HepG2 (cell line): Measurements from ENCODE around the gene NEURL2. TPM values are rescaled to one million over a fixed set of nuclear protein-coding genes. Genes with fewer than 3 reads are reported as not detected.
A peak's percentile ranks its signal among the peaks of the same experiment; 100 is the strongest.

Source experiments
- ARNT ChIP-seq: fragments of 450-650 bp; IDR thresholded peaks from 2 replicates; pipeline ENCODE4 v1.6.1; 2017
- FIP1L1 ChIP-seq: fragments of 200-400 bp; formaldehyde crosslinking; IDR thresholded peaks from 2 replicates; pipeline ENCODE4 v1.6.1; 2018; ENCODE audit warnings: low read depth, mild to moderate bottlenecking, low read length, moderate library complexity, borderline replicate concordance; ENCODE audit not compliant: insufficient read depth
- FOXM1 ChIP-seq: sonication (generic); formaldehyde crosslinking; IDR thresholded peaks from 2 replicates; pipeline ENCODE4 v1.5.0; 2020; ENCODE audit warnings: missing genetic modification reagents
- HOXA3 ChIP-seq: sonication (generic); formaldehyde crosslinking; IDR thresholded peaks from 2 replicates; pipeline ENCODE4 v1.5.0; 2020; ENCODE audit warnings: missing genetic modification reagents
- JDP2 ChIP-seq: sonication (generic); formaldehyde crosslinking; IDR thresholded peaks from 2 replicates; pipeline ENCODE4 v1.8.1; 2022; ENCODE audit warnings: missing genetic modification reagents, borderline replicate concordance
- MXD4 ChIP-seq: IDR thresholded peaks from 2 replicates; pipeline ENCODE4 v1.6.1; 2016; ENCODE audit warnings: mild to moderate bottlenecking, missing biosample characterization, missing genetic modification reagents
- MXI1 ChIP-seq: IDR thresholded peaks from 3 replicates; pipeline ENCODE4 v1.6.1; 2012; ENCODE audit warnings: low read depth, low read length, inconsistent platforms, borderline replicate concordance
- NFYB ChIP-seq: sonication (generic); formaldehyde crosslinking; IDR thresholded peaks from 2 replicates; pipeline ENCODE4 v1.4.0; 2020; ENCODE audit warnings: missing genetic modification reagents
- NR1H2 ChIP-seq: sonication (generic); formaldehyde crosslinking; IDR thresholded peaks from 2 replicates; pipeline ENCODE4 v1.8.1; 2022; ENCODE audit warnings: low read depth, missing genetic modification reagents, borderline replicate concordance
- RXRB ChIP-seq: IDR thresholded peaks from 2 replicates; pipeline ENCODE4 v1.6.1; 2016; ENCODE audit warnings: borderline replicate concordance, missing genetic modification reagents, missing compliant biosample characterization
- SRF ChIP-seq: IDR thresholded peaks from 2 replicates; pipeline ENCODE4 v1.6.1; 2011; ENCODE audit warnings: mild to moderate bottlenecking, low read depth, low read length, moderate library complexity
- STAG1 ChIP-seq: sonication (generic); formaldehyde crosslinking; IDR thresholded peaks from 2 replicates; pipeline ENCODE4 v1.4.0; 2020; ENCODE audit warnings: missing genetic modification reagents
- ZBTB20 ChIP-seq: sonication (generic); formaldehyde crosslinking; IDR thresholded peaks from 2 replicates; pipeline ENCODE4 v1.8.1; 2023; ENCODE audit warnings: missing genetic modification reagents, low read depth, mild to moderate bottlenecking, borderline replicate concordance
- ZFYVE20 ChIP-seq: sonication (generic); formaldehyde crosslinking; IDR thresholded peaks from 2 replicates; pipeline ENCODE4 v1.8.0; 2023; ENCODE audit warnings: low read depth, mild to moderate bottlenecking, moderate library complexity, missing genetic modification reagents, borderline replicate concordance
- ZKSCAN8 ChIP-seq: IDR thresholded peaks from 2 replicates; pipeline ENCODE4 v1.6.1; 2016; ENCODE audit warnings: borderline replicate concordance, missing genetic modification reagents, missing compliant biosample characterization
- ZMYM3 ChIP-seq: sonication (generic); formaldehyde crosslinking; IDR thresholded peaks from 2 replicates; pipeline ENCODE4 v1.5.1; 2020; ENCODE audit warnings: mild to moderate bottlenecking, missing genetic modification reagents
- ZNF354B ChIP-seq: sonication (generic); formaldehyde crosslinking; IDR thresholded peaks from 2 replicates; pipeline ENCODE4 v1.8.0; 2022; ENCODE audit warnings: mild to moderate bottlenecking, missing genetic modification reagents
- ZNF432 ChIP-seq: sonication (generic); formaldehyde crosslinking; IDR thresholded peaks from 2 replicates; pipeline ENCODE4 v1.5.0; 2020; ENCODE audit warnings: missing genetic modification reagents, mild to moderate bottlenecking, borderline replicate concordance
- ZNF556 ChIP-seq: sonication (generic); formaldehyde crosslinking; IDR thresholded peaks from 2 replicates; pipeline ENCODE4 v1.4.0; 2020; ENCODE audit warnings: mild to moderate bottlenecking, missing genetic modification reagents, borderline replicate concordance
- ZNF713 ChIP-seq: sonication (generic); formaldehyde crosslinking; IDR thresholded peaks from 2 replicates; pipeline ENCODE4 v1.4.0; 2020; ENCODE audit warnings: mild to moderate bottlenecking, missing genetic modification reagents
- polyA plus RNA-seq, 8 experiments: library from polyadenylated mRNA; depleted of rRNA in 3 of 8; stranded (reverse) in 7 of 8; unstranded in 1 of 8; fragments of >200 nt; fragmentation: Illumina TruSeq in 4 of 8; extraction: Trizol in 4 of 8; gene quantifications; 2 replicates each; pipeline versions ENCODE4 v1.2.1 to v1.2.3, GENCODE V29; 2011 to 2016; ENCODE audit warnings: low read depth in 4 of 8, missing spikeins in 1 of 8, mixed read lengths in 1 of 8; ENCODE audit not compliant: insufficient read depth in 1 of 8
- total RNA-seq, 5 experiments: library from RNA; depleted of rRNA; stranded (reverse); fragments of >200 nt; fragmentation: Illumina TruSeq; extraction: Trizol; gene quantifications; 2 replicates each; pipeline ENCODE4 v1.2.3, GENCODE V29; 2016; ENCODE audit warnings: low read depth in 1 of 5
- TF ChIP-seq, protein P1 (sequence below): sonication (generic); formaldehyde crosslinking; IDR thresholded peaks from 2 replicates; pipeline ENCODE4 v1.5.1; 2020; ENCODE audit warnings: mild to moderate bottlenecking, moderate library complexity, missing genetic modification reagents
- TF ChIP-seq, protein P2 (sequence below): sonication (generic); formaldehyde crosslinking; IDR thresholded peaks from 2 replicates; pipeline ENCODE4 v1.5.0; 2020; ENCODE audit warnings: missing genetic modification reagents
- TF ChIP-seq, protein P3 (sequence below): IDR thresholded peaks from 2 replicates; pipeline ENCODE4 v1.6.1; 2016; ENCODE audit warnings: mild to moderate bottlenecking
- TF ChIP-seq, protein P4 (sequence below): sonication (generic); formaldehyde crosslinking; IDR thresholded peaks from 2 replicates; pipeline ENCODE4 v1.9.0; 2021; ENCODE audit warnings: missing genetic modification reagents, mild to moderate bottlenecking, borderline replicate concordance

The NEURL2 gene
- total and polyA plus RNA-seq, 2 of the 13 experiments (the other 11 are each of a cell fraction or from before 2014, with no cell fraction given), result 7.2 to 9.7 TPM

DNA sequence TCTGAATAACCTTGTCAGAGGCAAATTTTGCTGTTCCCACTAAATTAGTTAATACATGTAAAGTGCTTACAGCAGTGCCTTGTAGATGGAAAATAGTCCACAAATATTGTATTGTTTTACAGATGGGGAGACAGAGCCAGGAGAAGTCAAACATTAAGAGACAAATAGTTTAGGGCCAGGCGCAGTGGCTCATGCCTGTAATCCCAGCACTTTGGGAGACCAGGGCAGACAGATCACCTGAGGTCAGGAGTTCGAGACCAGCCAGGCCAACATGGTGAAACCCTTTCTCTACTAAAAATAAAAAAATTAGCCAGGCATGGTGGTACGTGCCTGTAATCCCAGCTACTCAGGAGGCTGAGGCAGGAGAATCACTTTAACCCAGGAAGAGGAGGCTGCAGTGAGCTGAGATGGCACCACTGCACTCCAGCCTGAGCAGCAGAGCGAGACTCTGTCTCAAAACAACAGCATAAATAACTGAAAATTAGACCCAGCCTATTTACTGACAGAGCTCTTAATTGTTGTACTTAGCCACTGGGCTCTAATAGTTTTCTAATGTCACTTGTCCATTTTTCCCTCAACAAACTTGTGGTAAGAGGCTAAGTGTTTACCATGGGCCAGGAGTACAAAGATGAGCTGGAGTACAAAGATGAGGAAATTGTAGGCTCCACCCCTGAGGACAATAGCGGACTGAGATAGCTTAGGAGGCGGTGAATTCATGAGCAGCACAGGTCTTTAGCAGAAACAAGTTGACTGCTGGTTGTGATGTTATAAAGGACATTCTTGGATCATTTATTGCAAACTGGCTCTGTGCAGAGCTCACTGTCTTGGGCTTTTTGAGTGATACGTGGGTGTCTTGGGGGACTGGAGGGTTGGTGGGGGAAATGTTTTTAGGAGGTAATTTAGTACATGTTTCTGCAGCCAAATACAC, 27.2 kb downstream of the NEURL2 start (continued):
- TF ChIP-seq ZKSCAN8 (CRISPR knock-in tag) (peak; percentile 83), NFYB (CRISPR knock-in tag) (no peak; the same call in 1 of the 2 replicates), RXRB (peak; percentile 78; the same call in 1 of the 2 replicates), ZFYVE20 (no peak), HOXA3 (CRISPR knock-in tag) (peak; percentile 56; the same call in 1 of the 2 replicates), MXI1 (peak; percentile 62; the same call in 1 of the 3 replicates), NR1H2 (CRISPR knock-in tag) (no peak), ZBTB20 (CRISPR knock-in tag) (peak; percentile 69; the same call in 1 of the 2 replicates), FOXM1 (no peak), MXD4 (peak; percentile 60), JDP2 (CRISPR knock-in tag) (no peak), ZNF354B (CRISPR knock-in tag) (no peak), ARNT (no peak), ZNF713 (CRISPR knock-in tag) (0 out of 2 replicates have a peak, but pooled peaks have one; percentile 41), STAG1 (CRISPR knock-in tag) (no peak), FIP1L1 (no peak), SRF (no peak), ZNF556 (CRISPR knock-in tag) (no peak; the same call in 1 of the 2 replicates), ZMYM3 (CRISPR knock-in tag) (peak; percentile 95), ZNF432 (CRISPR knock-in tag) (no peak)
- TF ChIP-seq, protein P1, sequence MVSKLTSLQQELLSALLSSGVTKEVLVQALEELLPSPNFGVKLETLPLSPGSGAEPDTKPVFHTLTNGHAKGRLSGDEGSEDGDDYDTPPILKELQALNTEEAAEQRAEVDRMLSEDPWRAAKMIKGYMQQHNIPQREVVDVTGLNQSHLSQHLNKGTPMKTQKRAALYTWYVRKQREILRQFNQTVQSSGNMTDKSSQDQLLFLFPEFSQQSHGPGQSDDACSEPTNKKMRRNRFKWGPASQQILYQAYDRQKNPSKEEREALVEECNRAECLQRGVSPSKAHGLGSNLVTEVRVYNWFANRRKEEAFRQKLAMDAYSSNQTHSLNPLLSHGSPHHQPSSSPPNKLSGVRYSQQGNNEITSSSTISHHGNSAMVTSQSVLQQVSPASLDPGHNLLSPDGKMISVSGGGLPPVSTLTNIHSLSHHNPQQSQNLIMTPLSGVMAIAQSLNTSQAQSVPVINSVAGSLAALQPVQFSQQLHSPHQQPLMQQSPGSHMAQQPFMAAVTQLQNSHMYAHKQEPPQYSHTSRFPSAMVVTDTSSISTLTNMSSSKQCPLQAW (CRISPR knock-in tag), result peak; percentile 63; the same call in 1 of the 2 replicates
- TF ChIP-seq, protein P2, sequence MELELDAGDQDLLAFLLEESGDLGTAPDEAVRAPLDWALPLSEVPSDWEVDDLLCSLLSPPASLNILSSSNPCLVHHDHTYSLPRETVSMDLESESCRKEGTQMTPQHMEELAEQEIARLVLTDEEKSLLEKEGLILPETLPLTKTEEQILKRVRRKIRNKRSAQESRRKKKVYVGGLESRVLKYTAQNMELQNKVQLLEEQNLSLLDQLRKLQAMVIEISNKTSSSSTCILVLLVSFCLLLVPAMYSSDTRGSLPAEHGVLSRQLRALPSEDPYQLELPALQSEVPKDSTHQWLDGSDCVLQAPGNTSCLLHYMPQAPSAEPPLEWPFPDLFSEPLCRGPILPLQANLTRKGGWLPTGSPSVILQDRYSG (CRISPR knock-in tag), result no peak
- TF ChIP-seq, protein P3, sequence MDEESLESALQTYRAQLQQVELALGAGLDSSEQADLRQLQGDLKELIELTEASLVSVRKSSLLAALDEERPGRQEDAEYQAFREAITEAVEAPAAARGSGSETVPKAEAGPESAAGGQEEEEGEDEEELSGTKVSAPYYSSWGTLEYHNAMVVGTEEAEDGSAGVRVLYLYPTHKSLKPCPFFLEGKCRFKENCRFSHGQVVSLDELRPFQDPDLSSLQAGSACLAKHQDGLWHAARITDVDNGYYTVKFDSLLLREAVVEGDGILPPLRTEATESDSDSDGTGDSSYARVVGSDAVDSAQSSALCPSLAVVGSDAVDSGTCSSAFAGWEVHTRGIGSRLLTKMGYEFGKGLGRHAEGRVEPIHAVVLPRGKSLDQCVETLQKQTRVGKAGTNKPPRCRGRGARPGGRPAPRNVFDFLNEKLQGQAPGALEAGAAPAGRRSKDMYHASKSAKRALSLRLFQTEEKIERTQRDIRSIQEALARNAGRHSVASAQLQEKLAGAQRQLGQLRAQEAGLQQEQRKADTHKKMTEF, result peak; percentile 83
- TF ChIP-seq, protein P4, sequence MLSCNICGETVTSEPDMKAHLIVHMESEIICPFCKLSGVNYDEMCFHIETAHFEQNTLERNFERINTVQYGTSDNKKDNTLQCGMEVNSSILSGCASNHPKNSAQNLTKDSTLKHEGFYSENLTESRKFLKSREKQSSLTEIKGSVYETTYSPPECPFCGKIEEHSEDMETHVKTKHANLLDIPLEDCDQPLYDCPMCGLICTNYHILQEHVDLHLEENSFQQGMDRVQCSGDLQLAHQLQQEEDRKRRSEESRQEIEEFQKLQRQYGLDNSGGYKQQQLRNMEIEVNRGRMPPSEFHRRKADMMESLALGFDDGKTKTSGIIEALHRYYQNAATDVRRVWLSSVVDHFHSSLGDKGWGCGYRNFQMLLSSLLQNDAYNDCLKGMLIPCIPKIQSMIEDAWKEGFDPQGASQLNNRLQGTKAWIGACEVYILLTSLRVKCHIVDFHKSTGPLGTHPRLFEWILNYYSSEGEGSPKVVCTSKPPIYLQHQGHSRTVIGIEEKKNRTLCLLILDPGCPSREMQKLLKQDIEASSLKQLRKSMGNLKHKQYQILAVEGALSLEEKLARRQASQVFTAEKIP (CRISPR knock-in tag), result no peak
